GM23248 (cell line): ENCODE measurements around the gene AQP4.

Experiments
- EZH2 ChIP-seq: fragments of 200-600 bp; sonication (generic); IDR thresholded peaks from 2 replicates; pipeline ENCODE4 v1.6.1; 2018; ENCODE audit warnings: antibody characterized with exemption, mild to moderate bottlenecking; ENCODE audit not compliant: insufficient read depth, poor library complexity, severe bottlenecking
- EZH2phosphoT487 ChIP-seq: fragments of 200-600 bp; sonication (generic); IDR thresholded peaks from 2 replicates; pipeline ENCODE4 v1.6.1; 2018; ENCODE audit warnings: antibody characterized with exemption, moderate library complexity, mild to moderate bottlenecking, low read depth; ENCODE audit not compliant: insufficient read depth

DNA sequence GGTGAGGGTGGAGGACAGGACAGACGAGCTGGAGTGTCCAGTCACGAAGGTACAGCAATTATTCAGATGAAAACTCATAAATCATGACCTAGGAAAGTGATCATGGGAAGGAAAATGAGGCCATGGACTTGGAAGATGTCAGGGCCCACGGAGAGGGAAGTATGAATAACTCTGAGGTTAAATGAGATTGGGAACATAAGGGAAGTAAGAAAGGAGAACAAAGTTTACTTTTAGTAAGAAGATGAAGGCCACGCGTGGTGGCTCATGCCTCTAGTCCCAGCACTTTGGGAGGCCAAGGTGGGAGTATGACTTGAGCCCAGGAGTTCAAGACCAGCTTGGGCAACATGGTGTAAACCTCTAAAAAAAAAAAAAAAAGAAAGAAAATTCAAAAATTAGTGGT, 56.2 kb downstream of the AQP4 start:
- TF ChIP-seq EZH2phosphoT487 (no peak), EZH2 (no peak)
